IMR-90 (cell line): Measurements from ENCODE around the gene DLG3. TPM values are rescaled to one million over a fixed set of nuclear protein-coding genes. Genes with fewer than 3 reads are reported as not detected.

Source experiments
- ATAC-seq: fragments of 200-7000 bp; cut with Tn5 transposase; 2 replicates; pipeline ENCODE4 v1.9.1; 2020; ENCODE audit warnings: low read depth, mild to moderate bottlenecking, moderate library complexity
- BruUV-seq: library from RNA; stranded (reverse); fragments of 400-500 nt; replicated peaks from 2 replicates; lab custom pipeline; 2021; lab: Mats Ljungman, UMichigan
- CTCF ChIA-PET: fragments of 300-600 bp; formaldehyde crosslinking; extraction: SDS; loops from one replicate; lab custom pipeline; 2021; ENCODE audit warnings: antibody characterized with exemption; lab: Yijun Ruan, JAX
- POLR2A ChIA-PET: fragments of 300-600 bp; sonication (Branson Sonifier 250); formaldehyde crosslinking; loops from one replicate; lab custom pipeline; 2022; ENCODE audit warnings: antibody characterized with exemption; ENCODE audit not compliant: unreplicated experiment; lab: Charles Lee
- DNase-seq: peaks from one replicate; pipeline ENCODE4 v3.0.0; 2013
- H2AFZ ChIP-seq: replicated peaks from 2 replicates; pipeline ENCODE3; 2013; ENCODE audit warnings: low read length, mild to moderate bottlenecking; ENCODE audit not compliant: poor library complexity
- H2AK5ac ChIP-seq: 2 replicates; pipeline ENCODE4 v1.6.1; 2013; ENCODE audit warnings: low read depth, low read length, inconsistent platforms
- H2AK9ac ChIP-seq: replicated peaks from 2 replicates; pipeline ENCODE3; 2013; ENCODE audit warnings: mild to moderate bottlenecking, low read depth, low read length, moderate library complexity; ENCODE audit not compliant: poor library complexity
- H2BK120ac ChIP-seq: 2 replicates; pipeline ENCODE4 v1.6.1; 2013; ENCODE audit warnings: low read depth, low read length, inconsistent platforms
- H2BK15ac ChIP-seq: 3 replicates; pipeline ENCODE4 v1.6.1; 2013; ENCODE audit warnings: low read depth, low read length, inconsistent platforms
- H2BK20ac ChIP-seq: 2 replicates; pipeline ENCODE4 v1.6.1; 2013; ENCODE audit warnings: low read depth, mild to moderate bottlenecking, inconsistent platforms, low read length, moderate library complexity
- H2BK5ac ChIP-seq: 2 replicates; pipeline ENCODE4 v1.6.1; 2013; ENCODE audit warnings: mild to moderate bottlenecking, low read depth, low read length, inconsistent platforms; ENCODE audit not compliant: poor library complexity, severe bottlenecking
- H3K14ac ChIP-seq: replicated peaks from 2 replicates; pipeline ENCODE4 v1.6.1; 2013; ENCODE audit warnings: low read depth, low read length, inconsistent platforms
- H3K18ac ChIP-seq: 2 replicates; pipeline ENCODE4 v1.6.1; 2013; ENCODE audit warnings: low read depth, low read length, control low read depth
- H3K23ac ChIP-seq: 2 replicates; pipeline ENCODE4 v1.6.1; 2013; ENCODE audit warnings: low read depth, low read length, inconsistent platforms
- H3K27ac ChIP-seq: 2 replicates; pipeline ENCODE4 v1.5.1; 2013; ENCODE audit warnings: mild to moderate bottlenecking, control low read depth, low read length; ENCODE audit not compliant: insufficient read depth
- H3K27me3 ChIP-seq: 2 replicates; pipeline ENCODE4 v1.6.1; 2013; ENCODE audit warnings: low read length; ENCODE audit not compliant: control insufficient read depth, insufficient read depth
- H3K36me3 ChIP-seq: 2 replicates; pipeline ENCODE4 v1.6.1; 2013; ENCODE audit warnings: low read length, mixed read lengths; ENCODE audit not compliant: control insufficient read depth, insufficient read depth
- H3K4ac ChIP-seq: 2 replicates; pipeline ENCODE4 v1.6.1; 2013; ENCODE audit warnings: low read depth, low read length, inconsistent platforms
- H3K4me1 ChIP-seq: 2 replicates; pipeline ENCODE4 v1.6.1; 2013; ENCODE audit warnings: low read length, mixed read lengths; ENCODE audit not compliant: control insufficient read depth, insufficient read depth
- H3K4me2 ChIP-seq: 2 replicates; pipeline ENCODE4 v1.6.1; 2013; ENCODE audit warnings: low read depth, mild to moderate bottlenecking, control low read depth, low read length, moderate library complexity
- H3K4me3 ChIP-seq: 2 replicates; pipeline ENCODE4 v1.5.1; 2013; ENCODE audit warnings: low read depth, mild to moderate bottlenecking, control low read depth, low read length, moderate library complexity; ENCODE audit not compliant: insufficient read depth
- H3K56ac ChIP-seq: 2 replicates; pipeline ENCODE4 v1.6.1; 2013; ENCODE audit warnings: low read length, inconsistent platforms; ENCODE audit not compliant: insufficient read depth; ENCODE audit errors: extremely low read depth
- H3K79me1 ChIP-seq, 2 experiments: 2 replicates each; pipeline ENCODE4 v1.6.1; 2013; ENCODE audit warnings: low read length in 2 of 2, inconsistent platforms in 1 of 2, low read depth in 1 of 2
- H3K9ac ChIP-seq: 2 replicates; pipeline ENCODE4 v1.6.1; 2013; ENCODE audit warnings: low read depth, low read length, control low read depth
- H3K9me1 ChIP-seq: 2 replicates; pipeline ENCODE4 v1.6.1; 2013; ENCODE audit warnings: low read length, inconsistent platforms; ENCODE audit not compliant: insufficient read depth
- H3K9me3 ChIP-seq: 2 replicates; pipeline ENCODE4 v1.6.1; 2013; ENCODE audit warnings: low read length; ENCODE audit not compliant: control insufficient read depth, insufficient read depth
- H4K20me1 ChIP-seq: 2 replicates; pipeline ENCODE4 v1.6.1; 2013; ENCODE audit warnings: low read length, inconsistent platforms; ENCODE audit not compliant: insufficient read depth
- H4K5ac ChIP-seq: 2 replicates; pipeline ENCODE4 v1.6.1; 2013; ENCODE audit warnings: mild to moderate bottlenecking, low read depth, low read length, control low read depth
- H4K8ac ChIP-seq, 2 experiments: 2 replicates each; pipeline ENCODE4 v1.6.1; 2013; ENCODE audit warnings: low read depth in 2 of 2, low read length in 2 of 2, control low read depth in 1 of 2, inconsistent platforms in 1 of 2
- H4K91ac ChIP-seq: 2 replicates; pipeline ENCODE4 v1.6.1; 2013; ENCODE audit warnings: low read depth, low read length, inconsistent platforms; ENCODE audit not compliant: insufficient read depth
- BHLHE40 ChIP-seq: fragments of 150-350 bp; IDR thresholded peaks from 2 replicates; pipeline ENCODE4 v1.6.1; 2016; ENCODE audit warnings: mild to moderate bottlenecking, low read depth, low read length
- MAFK ChIP-seq: IDR thresholded peaks from 2 replicates; pipeline ENCODE4 v1.6.1; 2012; ENCODE audit warnings: low read depth, low read length, improper control_type of control experiment
- MXI1 ChIP-seq: IDR thresholded peaks from 2 replicates; pipeline ENCODE4 v1.6.1; 2012; ENCODE audit warnings: low read depth, mild to moderate bottlenecking, low read length, moderate library complexity, borderline replicate concordance
- SMC3 ChIP-seq: fragments of 150-350 bp; IDR thresholded peaks from 2 replicates; pipeline ENCODE4 v1.6.1; 2016; ENCODE audit warnings: low read depth, mild to moderate bottlenecking, antibody characterized with exemption, low read length, moderate library complexity
- WGBS, 2 experiments: methylation state at CpG; one replicate each; pipeline versions ENCODE4 v1.1.5 to v1.1.7; 2013; ENCODE audit warnings: missing lambda C conversion rate in 2 of 2; ENCODE audit not compliant: insufficient read length in 1 of 2; ENCODE audit errors: extremely low coverage in 2 of 2; 5-methylcytosine and 5-hydroxymethylcytosine counted together
- dilution Hi-C: fragments of 300-500 bp; cut with HindIII; formaldehyde crosslinking; loops from one replicate; pipeline ENCODE4 v1.14.3; 2018; ENCODE audit warnings: low sequenced_read_pairs; ENCODE audit not compliant: unreplicated experiment
- in situ Hi-C: fragments of 300-500 bp; cut with MboI; formaldehyde crosslinking; loops from 3 replicates; pipeline ENCODE4 v1.14.3; 2019; ENCODE audit warnings: low sequenced_read_pairs, inconsistent platforms, mixed read lengths
- intact Hi-C: fragments of 100-400 bp; cut with micrococcal nuclease; formaldehyde crosslinking; loops from 2 replicates; pipeline ENCODE4 v1.10.0; 2022
- polyA plus RNA-seq, 3 experiments: library from polyadenylated mRNA; depleted of rRNA; stranded (reverse); fragments of >200 nt; gene quantifications; 2 replicates each; pipeline ENCODE4 v1.2.3, GENCODE V29; 2012; ENCODE audit warnings: low replicate concordance in 1 of 3
- total RNA-seq: library from RNA; depleted of rRNA; stranded (reverse); fragments of >200 nt; gene quantifications from 2 replicates; pipeline ENCODE4 v1.2.3, GENCODE V29; 2012

The DLG3 gene
- total and polyA plus RNA-seq, 2 of the 4 experiments (the other 2 are of a cell fraction), result 11.0 to 27.1 TPM

DNA sequence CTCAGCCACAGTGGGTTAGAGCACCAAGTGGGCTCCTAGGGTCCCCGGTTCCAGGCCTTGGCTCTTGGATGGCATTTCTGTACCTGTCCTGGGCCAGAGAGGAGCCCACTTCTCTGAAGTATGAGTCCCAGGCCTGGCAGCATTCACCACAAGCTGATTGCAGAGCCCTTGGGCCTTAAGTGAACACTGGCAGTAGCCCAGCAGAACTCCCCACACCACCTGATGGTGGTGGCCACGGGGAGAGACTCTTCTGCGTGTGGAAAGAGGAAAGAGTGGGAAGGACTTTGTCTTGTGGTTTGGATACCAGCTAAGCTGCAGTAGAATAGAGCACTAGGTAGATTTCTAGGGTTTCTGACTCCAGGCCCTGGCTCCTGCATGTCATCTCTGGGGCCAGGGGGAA lies 104.8 kb downstream of the DLG3 start:
- ChIA-PET POLR2A (no interaction called here), CTCF (no interaction called here)
- H2AK5ac ChIP-seq, result no peak overlapping the region
- H4K91ac ChIP-seq, result no peak overlapping the region
- H3K23ac ChIP-seq, result no peak overlapping the region
- H2BK20ac ChIP-seq, result no peak overlapping the region
- intact Hi-C loops (no loop called here), dilution Hi-C loops (no loop called here), in situ Hi-C loops (no loop called here)
- H3K4me1 ChIP-seq, result no peaks in the 10 kb centered on the region
- H4K20me1 ChIP-seq, result no peaks in the 10 kb centered on the region
- H4K8ac ChIP-seq, result no peak overlapping the region
- peaks cover 10% of the 10 kb centered on the region for H3K27me3 ChIP-seq
- no peaks in the 10 kb centered on the region for H3K9me1 ChIP-seq
- no peaks in the 10 kb centered on the region for H3K9me3 ChIP-seq
- no peak overlapping the region for H3K14ac ChIP-seq
- H4K5ac ChIP-seq, result no peak overlapping the region
- no TSS peak for BruUV-seq
- H2BK120ac ChIP-seq, result no peak overlapping the region
- no peaks in the 10 kb centered on the region for H3K79me1 ChIP-seq
- H3K4ac ChIP-seq, result no peak overlapping the region
- H2BK15ac ChIP-seq, result no peak overlapping the region
- DNase-seq (no peak), ATAC-seq (no peak)
- no peak overlapping the region for H3K27ac ChIP-seq
- 40% methylated on average over 1 of the region's 3 CpGs; no CpG with 5 or more reads in 1 of the 2 experiments for WGBS, 2 experiments
- H3K4me3 ChIP-seq, result no peak overlapping the region
- H3K36me3 ChIP-seq, result no peaks in the 10 kb centered on the region
- no peak overlapping the region for H2AFZ ChIP-seq
- no peak overlapping the region for H2BK5ac ChIP-seq
- TF ChIP-seq BHLHE40 (no peak), MAFK (no peak), SMC3 (no peak), MXI1 (no peak)
- H3K9ac ChIP-seq, result no peak overlapping the region
- H2AK9ac ChIP-seq, result no peak overlapping the region
- H3K4me2 ChIP-seq, result no peak overlapping the region
- no peak overlapping the region for H3K56ac ChIP-seq
- no peak overlapping the region for H3K18ac ChIP-seq
